GM12865 (cell line): Measurements from ENCODE around the gene DSP.

ENCODE experiments used
- DNase-seq: peaks from one replicate; pipeline ENCODE4 v3.0.0; 2010; ENCODE audit warnings: low read depth
- H3K4me3 ChIP-seq: 2 replicates; pipeline ENCODE4 v1.5.1; 2011; ENCODE audit warnings: mild to moderate bottlenecking, low read depth, low read length, control low read depth
- CTCF ChIP-seq: IDR thresholded peaks from 2 replicates; pipeline ENCODE4 v1.5.1; 2011; ENCODE audit warnings: low read length, control low read depth, low read depth, inconsistent platforms; ENCODE audit not compliant: insufficient read depth; ENCODE audit errors: missing control alignments

Gene DSP

GRCh38 chr6:7566617-7567173 is 25.2 kb downstream of the DSP start:
- no peak for DNase-seq
- no peak overlapping the region for H3K4me3 ChIP-seq
- TF ChIP-seq CTCF: no peak

GRCh38 chr6:7568021-7568420 is 26.6 kb downstream of the DSP start:
- DNase-seq: no peak
- TF ChIP-seq CTCF: no peak
- H3K4me3 ChIP-seq: no peak overlapping the region

- no peak for TF ChIP-seq CTCF
- H3K4me3 ChIP-seq: no peak overlapping the region
- no peak for DNase-seq
These were observed 27.6 kb downstream of the DSP start for GRCh38 chr6:7569082-7569481.

GRCh38 chr6:7572213-7572943 is 30.9 kb downstream of the DSP start:
- H3K4me3 ChIP-seq: no peak overlapping the region
- no peak for TF ChIP-seq CTCF
- no peak for DNase-seq

- H3K4me3 ChIP-seq: no peak overlapping the region
- no peak for DNase-seq
- no peak for TF ChIP-seq CTCF
These were observed 33.0 kb downstream of the DSP start for GRCh38 chr6:7574500-7574899.

GRCh38 chr6:7578516-7578915 is 37.0 kb downstream of the DSP start:
- no peak for TF ChIP-seq CTCF
- DNase-seq: no peak
- H3K4me3 ChIP-seq: no peak overlapping the region

- TF ChIP-seq CTCF: no peak
These were observed 37.5 kb downstream of the DSP start for GRCh38 chr6:7578931-7579330.

More at GRCh38 chr6:7578931-7579330, 37.5 kb downstream of the DSP start:
- H3K4me3 ChIP-seq: no peak overlapping the region
- no peak for DNase-seq
